ENCODE data around the gene NR2E1. TPM values are rescaled to one million over a fixed set of nuclear protein-coding genes. Genes with fewer than 3 reads are reported as not detected.

The NR2E1 gene
- total and polyA plus RNA-seq, 12 donors: not detected

DNA sequence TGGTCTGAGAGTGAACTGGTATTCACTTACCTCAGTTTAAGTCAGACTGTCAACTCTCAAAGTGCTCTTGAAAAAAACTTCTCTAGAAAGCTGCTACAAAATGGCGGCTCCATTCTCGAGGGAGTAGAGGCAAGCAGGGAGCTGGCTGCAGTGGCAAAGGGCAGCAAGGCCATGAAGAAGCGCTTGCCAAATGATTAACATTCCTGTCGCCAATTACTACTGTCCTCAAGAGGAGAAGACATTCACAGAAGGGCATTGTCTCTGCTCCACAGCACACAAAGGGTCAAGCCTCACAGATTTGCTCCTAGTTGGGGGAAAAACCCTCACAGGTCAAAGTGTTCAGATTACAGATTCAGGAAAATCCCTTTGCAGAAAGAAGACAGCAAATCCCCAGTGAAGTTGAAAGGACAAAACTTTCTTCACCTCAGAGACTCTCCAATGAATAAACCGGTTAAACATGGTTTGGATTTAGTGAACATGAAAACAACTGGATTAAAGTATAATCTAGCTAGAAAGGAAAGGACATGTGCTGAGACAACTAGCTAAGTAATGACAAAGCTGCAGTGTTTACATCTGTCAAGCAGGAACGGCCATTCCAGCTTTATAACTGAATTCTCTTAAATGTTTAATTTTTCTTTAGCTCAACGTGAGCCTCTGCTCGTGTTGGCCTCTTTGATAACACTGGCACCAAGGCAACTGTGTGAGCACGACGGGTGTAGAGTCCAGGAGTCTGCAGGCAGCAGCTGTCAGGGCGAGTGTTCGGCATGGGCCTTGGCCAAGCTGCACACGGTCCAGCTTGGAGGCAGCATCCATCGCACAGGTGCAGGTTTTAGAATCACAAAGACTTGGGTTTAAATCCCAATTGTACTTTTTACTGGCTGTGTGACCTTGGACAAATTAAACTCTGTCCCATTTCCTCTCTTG is 37.6 kb downstream of the NR2E1 start:
- H3K4me1 ChIP-seq: no peaks in the 10 kb centered on the region
- H3K4me3 ChIP-seq: no peak overlapping the region
- DNase-seq (no peak), ATAC-seq (no peak)
- intact Hi-C loops (cut with DNase I): no loop called here
- H3K27me3 ChIP-seq: no peaks in the 10 kb centered on the region
- WGBS, 2 donors: 81 to 82% methylated on average over 14 of the region's 14 CpGs
- TF ChIP-seq, protein P1, sequence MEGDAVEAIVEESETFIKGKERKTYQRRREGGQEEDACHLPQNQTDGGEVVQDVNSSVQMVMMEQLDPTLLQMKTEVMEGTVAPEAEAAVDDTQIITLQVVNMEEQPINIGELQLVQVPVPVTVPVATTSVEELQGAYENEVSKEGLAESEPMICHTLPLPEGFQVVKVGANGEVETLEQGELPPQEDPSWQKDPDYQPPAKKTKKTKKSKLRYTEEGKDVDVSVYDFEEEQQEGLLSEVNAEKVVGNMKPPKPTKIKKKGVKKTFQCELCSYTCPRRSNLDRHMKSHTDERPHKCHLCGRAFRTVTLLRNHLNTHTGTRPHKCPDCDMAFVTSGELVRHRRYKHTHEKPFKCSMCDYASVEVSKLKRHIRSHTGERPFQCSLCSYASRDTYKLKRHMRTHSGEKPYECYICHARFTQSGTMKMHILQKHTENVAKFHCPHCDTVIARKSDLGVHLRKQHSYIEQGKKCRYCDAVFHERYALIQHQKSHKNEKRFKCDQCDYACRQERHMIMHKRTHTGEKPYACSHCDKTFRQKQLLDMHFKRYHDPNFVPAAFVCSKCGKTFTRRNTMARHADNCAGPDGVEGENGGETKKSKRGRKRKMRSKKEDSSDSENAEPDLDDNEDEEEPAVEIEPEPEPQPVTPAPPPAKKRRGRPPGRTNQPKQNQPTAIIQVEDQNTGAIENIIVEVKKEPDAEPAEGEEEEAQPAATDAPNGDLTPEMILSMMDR (IDR thresholded peaks at IDR 0.05): no peak
- no peaks in the 10 kb centered on the region for H3K9me3 ChIP-seq
- H3K36me3 ChIP-seq: peaks cover 0 to 50% (median 0%) of the 10 kb centered on the region in 9 donors
- H3K27ac ChIP-seq: no peak overlapping the region

DNA sequence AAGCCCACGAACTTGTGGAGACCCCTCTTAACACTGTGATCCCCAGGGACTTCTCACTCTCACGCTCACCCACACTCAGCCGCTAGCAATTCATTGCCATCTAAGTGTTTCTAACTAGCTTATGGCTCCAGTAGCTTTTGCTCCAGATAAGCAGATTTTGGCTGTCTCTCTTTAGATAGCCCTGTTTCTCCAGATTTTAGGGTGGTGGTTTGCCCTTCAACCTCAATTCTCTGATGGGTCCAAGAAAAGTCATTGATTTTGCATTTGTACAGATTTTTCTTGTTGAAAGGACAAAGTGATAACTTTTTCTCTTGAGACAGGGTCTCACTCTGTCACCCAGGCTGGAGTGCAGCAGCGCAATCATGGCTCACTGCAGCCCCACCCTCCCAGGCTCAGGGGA is 41.2 kb downstream of the NR2E1 start:
- TF ChIP-seq, protein P1 (IDR thresholded peaks at IDR 0.05): no peak
- H3K36me3 ChIP-seq: peaks cover 0 to 64% (median 8%) of the 10 kb centered on the region in 9 donors
- H3K4me3 ChIP-seq: no peak overlapping the region
- 91 to 93% methylated on average over 4 of the region's 4 CpGs for WGBS, 2 donors
- no peak overlapping the region for H3K27ac ChIP-seq
- DNase-seq (no peak), ATAC-seq (no peak)
- no peaks in the 10 kb centered on the region for H3K9me3 ChIP-seq
- H3K4me1 ChIP-seq: peaks cover 0 to 22% (median 0%) of the 10 kb centered on the region in 9 donors
- H3K27me3 ChIP-seq: no peaks in the 10 kb centered on the region
- intact Hi-C loops (cut with DNase I): no loop called here

DNA sequence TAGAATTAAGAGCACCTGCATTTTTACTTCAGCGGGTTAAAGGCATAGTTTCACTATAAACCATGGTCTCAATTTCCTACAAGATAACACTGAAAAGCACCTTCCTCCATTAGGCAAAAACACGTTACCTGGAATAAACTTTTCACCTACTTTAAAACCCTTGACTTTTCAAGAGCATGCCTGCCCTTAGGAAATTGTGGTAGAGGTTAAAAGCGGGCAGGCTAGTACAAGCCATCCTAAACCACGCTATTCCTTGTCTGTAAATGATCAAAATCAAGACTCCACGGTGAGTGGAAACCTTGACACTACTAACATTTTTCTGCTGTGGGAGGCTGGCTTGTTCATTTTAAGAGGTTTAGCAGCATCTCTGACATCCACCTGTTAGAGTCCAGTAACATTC is 43.9 kb downstream of the NR2E1 start:
- Histone ChIP-seq H3K9me3 (no peaks in the 10 kb centered on the region), H3K4me1 (peaks cover 0 to 22% (median 0%) of the 10 kb centered on the region in 9 donors), H3K27ac (no peak overlapping the region), H3K4me3 (no peak overlapping the region), H3K36me3 (peaks cover 0 to 75% (median 8%) of the 10 kb centered on the region in 9 donors), H3K27me3 (no peaks in the 10 kb centered on the region)
- DNase-seq (no peak), ATAC-seq (no peak)
- TF ChIP-seq, protein P1 (IDR thresholded peaks at IDR 0.05): no peak
- intact Hi-C loops (cut with DNase I): no loop called here
- WGBS, 2 donors: 97 to 98% methylated on average over 5 of the region's 5 CpGs

DNA sequence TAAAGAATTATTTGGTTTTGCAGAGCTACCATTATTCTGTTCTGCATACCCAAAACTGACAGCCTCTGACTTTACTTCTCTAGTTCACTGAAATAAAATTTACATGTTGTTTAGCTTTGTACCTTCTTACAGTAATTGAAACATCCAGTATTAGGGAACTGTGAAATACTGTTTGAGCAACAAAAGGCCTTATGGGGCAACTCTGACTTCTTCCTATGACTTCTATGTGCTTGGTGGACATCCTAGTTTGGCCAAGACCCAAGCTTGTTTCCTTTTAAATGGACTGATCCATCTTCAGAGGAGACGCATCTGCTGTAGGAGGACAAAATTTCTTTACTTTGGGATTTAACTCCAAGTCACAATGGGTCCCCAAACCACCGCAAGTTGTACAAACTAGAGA is 44.7 kb downstream of the NR2E1 start:
- H3K27me3 ChIP-seq: no peaks in the 10 kb centered on the region
- WGBS, 2 donors: 85 to 91% methylated on average over 2 of the region's 2 CpGs
- H3K9me3 ChIP-seq: no peaks in the 10 kb centered on the region
- H3K27ac ChIP-seq: peak overlapping the region in 1 of 10 donors; percentile 56
- intact Hi-C loops (cut with DNase I): no loop called here
- H3K4me3 ChIP-seq: no peak overlapping the region
- H3K36me3 ChIP-seq: peaks cover 0 to 83% (median 8%) of the 10 kb centered on the region in 9 donors
- TF ChIP-seq, protein P1 (IDR thresholded peaks at IDR 0.05): no peak
- peaks cover 0 to 22% (median 0%) of the 10 kb centered on the region in 9 donors for H3K4me1 ChIP-seq
- no peak for DNase-seq
- no peak for ATAC-seq

Data from heart right ventricle (tissue), 16 donors.